ENCODE data around the gene TMEM263.

The TMEM263 gene

DNA sequence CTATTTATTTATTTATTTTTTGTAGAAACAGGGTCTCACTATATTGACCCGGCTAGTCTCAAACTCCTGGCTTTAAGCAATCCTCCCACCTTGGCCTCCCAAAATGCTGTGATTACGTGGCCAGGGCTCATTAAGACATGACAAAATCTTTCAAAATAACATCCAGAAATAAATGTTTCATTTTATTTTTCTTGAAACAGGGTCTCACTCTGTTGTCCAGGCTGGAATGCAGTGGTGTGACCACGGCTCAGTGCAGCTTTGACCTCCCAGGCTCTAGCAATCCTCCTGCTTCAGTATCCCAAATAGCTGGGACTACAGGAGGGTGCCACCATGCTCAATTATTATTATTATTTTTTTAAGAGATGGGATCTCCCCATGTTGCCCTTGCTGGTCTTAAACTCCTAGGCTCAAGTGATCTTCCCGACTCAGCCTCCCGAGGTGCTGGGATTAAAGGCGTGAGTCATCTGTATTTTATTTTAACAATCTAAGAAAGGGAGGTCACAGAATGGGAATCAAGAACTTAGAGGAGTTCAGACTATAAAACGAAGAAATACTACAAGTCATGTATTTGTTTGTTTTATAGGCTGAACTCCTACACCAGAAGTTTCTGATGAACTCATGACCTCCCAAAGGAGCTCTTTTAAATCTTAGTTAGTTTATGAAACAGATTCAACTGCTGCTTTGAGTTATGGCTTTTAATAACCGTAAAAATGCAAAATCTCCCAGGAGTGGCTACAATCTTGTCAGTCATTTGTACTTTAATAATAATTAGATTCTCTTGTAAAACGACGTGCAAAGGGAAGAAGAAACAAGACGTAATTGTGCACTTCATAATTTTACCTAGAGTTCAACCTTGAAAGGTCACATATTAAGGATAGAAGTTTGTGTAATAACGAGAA, 2.1 kb upstream of the TMEM263 start:
- no peak for DNase-seq

GRCh38 chr12:106954462-106955376, 988 bp upstream of the TMEM263 start:
- DNase-seq = no peak

- DNase-seq = peak; percentile 74
Measured at GRCh38 chr12:106956048-106956578, 406 bp downstream of the TMEM263 start.

- DNase-seq = peak; percentile 26
Measured at GRCh38 chr12:106957583-106957982, 1.9 kb downstream of the TMEM263 start.

- DNase-seq = no peak
Measured at GRCh38 chr12:106960443-106960842, 4.7 kb downstream of the TMEM263 start.

DNA sequence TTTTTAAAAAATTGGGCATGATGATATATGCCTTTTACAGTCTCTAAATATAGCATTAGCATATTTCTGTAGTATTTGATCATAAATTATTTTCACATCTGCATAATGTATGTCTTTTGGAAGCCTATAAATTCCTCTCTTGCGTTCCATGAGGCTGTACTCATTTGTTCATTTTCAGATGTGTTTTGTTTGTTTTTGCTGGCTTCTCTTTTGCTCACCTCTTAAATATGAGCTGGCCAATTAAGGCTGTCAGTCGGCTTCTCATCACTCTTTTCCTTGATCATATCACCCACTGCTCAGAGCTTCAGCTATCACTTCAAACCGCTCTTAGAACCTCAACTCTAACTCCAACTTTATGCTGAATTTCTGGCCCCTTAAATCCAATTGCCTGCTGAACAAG, 6.6 kb downstream of the TMEM263 start:
- DNase-seq = no peak

GRCh38 chr12:106964526-106964925, 8.8 kb downstream of the TMEM263 start:
- no peak for DNase-seq

GRCh38 chr12:106971065-106971464, 15.4 kb downstream of the TMEM263 start:
- DNase-seq = no peak

- no peak for DNase-seq
Measured at GRCh38 chr12:106973545-106973944, 17.8 kb downstream of the TMEM263 start.

DNA sequence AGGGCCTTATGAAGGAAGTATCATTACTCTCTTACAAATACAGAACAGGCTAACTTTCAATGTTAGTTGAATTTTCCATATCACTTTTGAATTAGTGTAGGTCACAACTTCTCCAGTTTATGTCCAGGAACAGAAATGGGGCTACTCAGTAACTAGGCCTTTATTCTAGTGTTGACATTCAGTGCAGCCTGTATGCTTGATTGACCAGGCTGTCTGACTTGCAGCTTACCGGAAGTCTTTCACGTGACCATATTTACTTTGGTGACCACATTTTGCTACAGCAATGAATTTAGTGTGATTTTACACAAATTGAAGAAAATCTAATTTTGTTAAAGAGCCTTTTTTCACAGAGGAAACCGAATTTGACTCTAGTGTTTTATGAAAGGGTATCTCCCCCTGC, 18.8 kb downstream of the TMEM263 start:
- peak; percentile 17 for DNase-seq

GRCh38 chr12:106975098-106975497, 19.4 kb downstream of the TMEM263 start:
- no peak for DNase-seq

GRCh38 chr12:106975993-106976658, 20.4 kb downstream of the TMEM263 start:
- no peak for DNase-seq

DNA sequence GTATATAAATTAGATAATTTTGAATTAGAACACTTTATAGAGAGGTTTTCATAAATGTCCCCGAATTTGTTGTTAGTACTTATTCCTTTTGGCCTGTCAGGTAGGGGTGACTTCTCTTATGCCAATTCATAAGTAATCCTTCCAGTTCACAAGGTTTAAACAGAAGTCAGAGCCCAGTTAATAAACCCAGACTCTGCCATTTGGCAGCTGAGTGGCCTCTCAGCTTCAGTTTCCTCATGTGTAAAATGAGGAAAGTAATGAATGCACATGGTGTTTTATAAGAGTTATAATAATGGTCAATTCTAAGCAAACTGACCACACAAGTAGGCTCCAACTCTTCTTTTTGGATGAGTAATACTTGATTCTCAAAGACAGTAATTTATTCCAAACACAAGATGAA, 21.0 kb downstream of the TMEM263 start:
- DNase-seq = no peak

DNA sequence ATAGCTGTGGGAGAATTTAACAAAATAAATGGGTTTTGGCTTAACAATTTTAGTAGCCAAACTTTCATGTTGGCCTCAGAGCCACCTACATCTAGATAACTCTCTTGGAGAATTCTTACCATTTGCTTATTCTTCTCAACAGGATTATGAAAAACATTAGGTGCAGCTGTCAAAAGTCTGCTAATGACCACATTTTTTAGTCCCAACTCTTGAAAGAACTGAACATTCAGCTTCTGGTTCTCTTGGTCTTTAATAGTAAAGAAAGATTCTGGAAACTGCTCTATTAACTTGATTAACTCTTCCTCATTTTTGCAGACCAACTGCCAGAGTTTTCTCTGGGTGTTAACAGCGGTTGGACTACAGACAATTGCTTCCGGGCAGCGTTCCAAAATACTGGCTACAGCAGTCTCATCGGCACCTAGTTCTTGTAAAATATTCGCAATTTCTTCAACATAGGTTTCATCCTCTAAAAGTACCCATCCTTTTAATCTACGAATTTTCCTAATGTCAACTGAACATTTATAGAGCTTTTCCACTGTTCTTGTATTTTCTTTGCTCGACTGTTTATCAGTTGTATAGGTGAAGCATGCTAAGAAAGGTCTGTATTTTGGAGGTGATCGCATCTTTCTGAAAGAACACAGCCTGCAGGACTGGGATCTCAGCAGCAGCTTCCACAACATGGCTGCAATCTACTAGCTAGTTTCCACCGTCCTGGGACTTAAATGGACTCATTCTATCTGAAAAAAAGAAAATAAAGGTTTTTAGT, 22.5 kb downstream of the TMEM263 start:
- no peak for DNase-seq

DNA sequence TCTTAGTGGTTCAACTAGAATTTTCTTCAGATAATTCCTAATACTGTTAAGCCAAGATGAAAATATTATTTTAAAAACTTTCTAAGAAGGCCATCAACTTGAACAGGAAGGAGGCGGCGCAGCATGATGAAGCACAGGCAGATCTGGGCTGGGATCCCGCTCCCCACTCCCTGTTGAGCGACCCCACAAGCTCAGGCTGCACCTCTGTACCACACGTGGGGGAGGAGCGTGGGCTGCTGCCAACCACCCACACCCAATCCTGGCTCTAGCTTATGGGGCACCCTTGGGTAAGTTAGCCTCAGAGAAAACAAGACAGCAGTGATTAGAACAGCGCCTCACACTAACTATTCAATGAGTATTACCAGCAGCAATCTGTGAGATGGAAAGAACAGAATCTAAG, 25.2 kb downstream of the TMEM263 start:
- no peak for DNase-seq

DNA sequence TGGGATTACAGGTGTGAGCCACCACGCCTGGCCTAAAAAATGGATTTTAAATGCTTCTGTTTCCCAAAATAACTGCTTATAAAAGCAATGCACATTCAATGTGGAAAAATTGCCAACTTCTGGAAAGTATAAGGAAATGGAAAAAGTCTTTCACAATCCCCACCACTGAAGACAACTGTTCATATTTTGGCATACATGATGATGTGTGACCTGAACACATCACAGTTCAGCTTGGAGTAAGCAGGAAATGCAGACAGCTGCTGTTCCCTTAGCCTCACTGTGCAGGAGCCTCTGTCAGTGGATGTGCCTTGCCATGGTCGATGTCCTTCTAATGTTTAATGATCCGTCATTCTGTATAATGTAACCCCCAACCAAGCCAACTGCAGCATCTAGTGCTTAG, 26.1 kb downstream of the TMEM263 start:
- no peak for DNase-seq

- no peak for DNase-seq
Measured at GRCh38 chr12:106982229-106982628, 26.5 kb downstream of the TMEM263 start.

GRCh38 chr12:106984588-106985137, 29.0 kb downstream of the TMEM263 start:
- DNase-seq = peak; percentile 89

- DNase-seq = no peak
Measured at GRCh38 chr12:106985479-106985878, 29.8 kb downstream of the TMEM263 start.

DNA sequence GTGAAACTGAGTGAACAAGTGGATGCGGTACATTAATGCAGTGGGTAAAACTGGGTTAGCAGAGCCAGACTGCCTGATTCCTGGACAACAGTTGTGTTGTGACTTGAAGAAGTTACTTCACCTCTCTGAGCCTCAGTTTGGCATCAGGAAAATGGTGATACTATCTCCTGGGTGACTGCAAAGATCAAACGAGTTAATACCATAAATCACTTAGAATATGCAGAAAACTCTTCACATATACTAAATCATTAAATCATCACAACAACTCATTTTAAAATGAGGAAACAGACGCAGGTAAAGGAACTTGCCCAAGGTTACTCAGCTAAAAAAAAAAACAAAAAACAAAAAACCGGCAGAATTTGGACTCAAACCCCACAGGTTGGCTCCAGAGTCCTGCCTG, 30.4 kb downstream of the TMEM263 start:
- DNase-seq = no peak

GRCh38 chr12:106986625-106987389, 31.1 kb downstream of the TMEM263 start, which contains the start of gene MTERF2:
Gene MTERF2, minus strand, starts transcription at chr12:106987146. Its CDS starts 8,432 bp downstream, at chr12:106978714.
- DNase-seq = peak; percentile 96
